WERI-Rb-1 (cell line): ENCODE data around the gene ACACA.

Source experiments
- DNase-seq: peaks from one replicate; pipeline ENCODE4 v3.0.0-alpha.2; 2020
- H3K27ac ChIP-seq: fragments of 250-450 bp; sonication (Bioruptor Pico); 2 replicates; pipeline ENCODE4 v1.5.1; 2020; ENCODE audit warnings: mild to moderate bottlenecking, moderate library complexity
- H3K27me3 ChIP-seq: fragments of 250-450 bp; sonication (Bioruptor Pico); 2 replicates; pipeline ENCODE4 v1.5.1; 2021; ENCODE audit warnings: mild to moderate bottlenecking, low read depth, moderate library complexity; ENCODE audit not compliant: insufficient read depth, severe bottlenecking
- H3K36me3 ChIP-seq: fragments of 250-450 bp; sonication (Bioruptor Pico); 2 replicates; pipeline ENCODE4 v1.5.1; 2020; ENCODE audit warnings: mild to moderate bottlenecking, moderate library complexity
- H3K4me3 ChIP-seq: 2 replicates; pipeline ENCODE4 v1.5.1; 2011; ENCODE audit warnings: low read depth, mild to moderate bottlenecking, control low read depth, low read length
- H3K9me3 ChIP-seq: fragments of 250-450 bp; sonication (Bioruptor Pico); 2 replicates; pipeline ENCODE4 v1.5.1; 2021; ENCODE audit warnings: mild to moderate bottlenecking, moderate library complexity; ENCODE audit not compliant: severe bottlenecking
- CTCF ChIP-seq: IDR thresholded peaks from 2 replicates; pipeline ENCODE4 v1.5.1; 2011; ENCODE audit warnings: low read depth, mild to moderate bottlenecking, control low read depth, inconsistent platforms, low read length

Gene ACACA

DNA sequence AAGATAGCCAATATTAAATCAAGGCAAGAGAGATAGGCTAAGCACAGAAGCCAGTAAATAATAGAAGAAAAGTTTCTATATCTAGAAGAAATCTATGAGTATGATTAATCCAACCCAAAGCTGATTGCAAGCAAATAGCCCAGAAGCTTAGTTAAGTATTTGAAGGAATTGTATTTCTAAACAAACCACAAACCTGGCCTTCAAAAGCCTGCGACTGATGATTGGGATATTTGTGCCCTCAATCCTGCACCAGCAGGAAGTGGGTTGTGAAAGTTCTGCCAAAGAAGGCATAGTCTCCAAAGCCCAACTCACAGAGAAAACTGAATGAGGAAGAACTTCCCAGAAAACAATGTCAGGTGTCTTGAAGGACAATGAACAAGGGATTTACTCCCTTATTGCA lies 145.3 kb downstream of the ACACA start:
- no peak for DNase-seq
- H3K36me3 ChIP-seq, result peaks cover 77% of the 10 kb centered on the region

DNA sequence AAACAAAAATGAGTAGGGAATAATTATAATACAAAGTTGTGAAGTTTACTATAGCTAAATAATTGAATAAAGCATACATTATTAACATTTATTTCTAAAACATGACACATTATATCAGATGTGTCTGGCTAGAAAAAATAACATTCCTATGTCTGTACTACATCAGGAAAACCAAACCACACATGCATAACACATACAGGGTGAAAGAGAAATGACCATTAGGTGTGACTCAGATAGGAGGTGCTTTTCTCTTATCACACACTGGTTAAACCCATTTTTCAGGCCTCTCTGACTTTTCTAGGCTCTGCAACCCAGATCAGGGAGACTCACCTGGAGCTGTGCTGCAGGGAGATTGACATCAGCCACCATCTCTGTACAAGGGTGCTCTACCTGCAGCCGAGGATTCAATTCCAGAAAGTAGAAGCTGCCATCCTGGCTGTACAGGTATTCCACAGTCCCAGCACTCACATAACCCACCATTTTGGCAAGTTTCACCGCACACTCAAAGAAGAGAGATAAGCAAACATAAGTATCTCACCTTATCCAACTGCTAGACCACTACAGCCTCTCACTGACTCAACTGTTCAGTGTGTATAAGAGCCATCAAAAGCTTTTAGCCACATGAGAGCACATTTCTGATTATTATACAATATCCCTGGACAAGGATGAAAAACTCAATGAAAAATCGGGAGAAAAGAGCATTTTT lies 147.5 kb downstream of the ACACA start:
- H3K36me3 ChIP-seq, result peaks cover 70% of the 10 kb centered on the region
- TF ChIP-seq CTCF, result no peak
- H3K9me3 ChIP-seq, result no peaks in the 10 kb centered on the region
- no peak overlapping the region for H3K4me3 ChIP-seq
- no peak for DNase-seq
- H3K27me3 ChIP-seq, result no peaks in the 10 kb centered on the region
- H3K27ac ChIP-seq, result no peak overlapping the region

More for the DNA sequence above, 145.3 kb downstream of the ACACA start:
- H3K9me3 ChIP-seq, result peaks cover 9% of the 10 kb centered on the region
- H3K27me3 ChIP-seq, result no peaks in the 10 kb centered on the region
- H3K27ac ChIP-seq, result no peak overlapping the region
- TF ChIP-seq CTCF, result no peak
- no peak overlapping the region for H3K4me3 ChIP-seq

- Histone ChIP-seq H3K36me3 (peaks cover 69% of the 10 kb centered on the region), H3K9me3 (no peaks in the 10 kb centered on the region), H3K27ac (no peak overlapping the region), H3K27me3 (no peaks in the 10 kb centered on the region), H3K4me3 (no peak overlapping the region)
- DNase-seq, result no peak
- TF ChIP-seq CTCF, result no peak
Observed at GRCh38 chr17:37256627-37257026, 150.0 kb downstream of the ACACA start.

DNA sequence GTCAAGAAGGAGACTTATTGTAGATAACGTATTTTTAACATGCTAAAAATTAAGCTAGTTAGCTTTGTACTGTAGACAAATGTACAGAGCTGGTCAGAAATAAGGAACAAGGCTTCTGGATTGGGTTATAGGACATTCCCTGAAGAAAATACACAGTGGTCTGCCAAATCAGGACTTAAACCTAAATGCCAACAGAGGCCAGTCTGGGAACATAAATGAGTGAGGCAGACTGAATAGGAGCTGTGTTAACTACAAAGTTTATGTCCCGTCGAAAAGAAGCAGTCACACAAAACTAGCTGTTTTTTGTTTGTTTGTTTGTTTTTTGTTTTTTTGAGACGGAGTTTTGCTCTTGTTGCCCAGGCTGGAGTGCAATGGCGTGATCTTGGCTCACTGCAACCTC lies 151.2 kb downstream of the ACACA start:
- no peak for TF ChIP-seq CTCF
- DNase-seq, result no peak
- H3K27me3 ChIP-seq, result no peaks in the 10 kb centered on the region
- H3K36me3 ChIP-seq, result peaks cover 66% of the 10 kb centered on the region
- H3K9me3 ChIP-seq, result no peaks in the 10 kb centered on the region
- H3K4me3 ChIP-seq, result no peak overlapping the region
- no peak overlapping the region for H3K27ac ChIP-seq

DNA sequence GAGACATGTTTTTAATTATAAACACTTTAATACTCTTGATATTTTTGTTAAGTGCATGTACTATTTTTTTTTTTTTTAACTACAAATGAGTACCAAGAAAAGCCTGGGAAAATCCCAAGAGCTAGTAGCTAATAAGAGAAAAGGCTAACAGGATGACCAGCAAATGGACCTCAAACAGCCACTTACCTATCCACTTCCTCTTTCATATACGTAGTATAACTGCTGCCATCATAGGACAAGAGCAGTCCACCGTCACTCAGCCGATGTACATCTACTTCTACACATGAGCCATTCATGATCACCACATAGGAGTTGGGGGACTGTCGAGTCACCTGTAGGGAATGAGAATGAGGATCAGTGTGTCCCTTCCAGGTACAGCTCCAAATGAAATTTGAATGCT lies 158.8 kb downstream of the ACACA start:
- no peak for TF ChIP-seq CTCF
- H3K36me3 ChIP-seq, result peaks cover 86% of the 10 kb centered on the region
- H3K4me3 ChIP-seq, result no peak overlapping the region
- no peaks in the 10 kb centered on the region for H3K9me3 ChIP-seq
- no peaks in the 10 kb centered on the region for H3K27me3 ChIP-seq
- no peak overlapping the region for H3K27ac ChIP-seq
- DNase-seq, result no peak

DNA sequence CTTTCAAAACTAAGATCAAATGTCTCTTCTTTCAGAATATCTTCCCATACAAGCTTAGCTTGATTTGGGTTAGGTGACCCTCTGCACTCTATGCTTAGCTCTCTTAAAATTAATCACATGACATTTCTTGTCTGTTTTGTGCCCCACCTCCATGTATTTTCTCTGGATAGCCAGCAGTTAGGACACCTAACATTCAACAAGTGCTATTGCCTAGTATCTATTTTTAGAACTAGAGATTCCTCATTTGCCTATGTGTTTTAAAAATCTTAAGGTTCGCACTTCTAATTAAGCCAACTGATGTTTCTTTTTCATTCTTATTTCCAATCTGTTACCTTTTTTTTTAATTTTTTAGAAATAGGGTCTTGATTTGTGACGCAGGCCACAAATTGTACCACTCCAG lies 160.6 kb downstream of the ACACA start:
- Histone ChIP-seq H3K9me3 (no peaks in the 10 kb centered on the region), H3K27me3 (no peaks in the 10 kb centered on the region), H3K4me3 (no peak overlapping the region), H3K36me3 (peaks cover 86% of the 10 kb centered on the region), H3K27ac (no peak overlapping the region)
- TF ChIP-seq CTCF, result no peak
- no peak for DNase-seq
